ENCODE data around the gene ARHGAP10.

The ARHGAP10 gene

DNA sequence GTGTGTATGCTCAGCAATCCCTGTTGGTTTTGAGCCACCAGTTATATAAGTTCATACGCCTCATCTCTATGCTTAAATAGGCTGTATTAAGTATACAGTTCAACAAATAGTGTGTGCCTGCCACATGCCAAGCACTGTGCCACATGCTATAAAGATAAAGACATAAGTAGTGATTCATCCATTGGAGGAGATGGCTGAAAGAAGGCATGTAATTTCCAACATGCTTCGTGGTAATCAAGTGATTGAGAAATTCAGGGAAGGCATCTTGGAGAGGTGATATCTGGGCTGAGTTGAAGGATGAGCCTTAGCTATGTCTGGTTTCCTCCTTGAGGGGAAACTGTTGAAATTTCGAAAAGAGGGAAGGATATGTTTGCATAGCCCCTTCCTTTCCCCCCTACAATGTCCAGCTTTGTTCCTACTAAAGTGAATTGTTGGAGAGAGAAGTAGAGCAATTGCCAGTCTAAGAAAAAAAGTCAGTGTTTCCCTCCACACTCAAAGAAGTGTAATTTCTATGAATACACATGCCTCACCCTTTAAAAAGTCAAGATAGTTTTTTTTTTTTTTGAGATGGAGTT, 96.5 kb downstream of the ARHGAP10 start:
- Histone ChIP-seq H3K36me3 (ENCODE audit: control insufficient read depth, insufficient read depth, low read length) (no peaks in the 10 kb centered on the region), H3K4me1 (ENCODE audit: control insufficient read depth, insufficient read depth, low read length) (peaks cover 16% of the 10 kb centered on the region), H3K9me3 (ENCODE audit: control insufficient read depth, insufficient read depth, low read depth, low read length) (no peaks in the 10 kb centered on the region), H3K4me3 (ENCODE audit: low read depth, low read length) (no peak overlapping the region), H3K27ac (ENCODE audit: low read depth, low read length) (no peak overlapping the region), H3K27me3 (ENCODE audit: control insufficient read depth, insufficient read depth, low read length) (no peaks in the 10 kb centered on the region), H3K9ac (ENCODE audit: low read length) (no peak overlapping the region)

- Histone ChIP-seq H3K27ac (ENCODE audit: low read depth, low read length) (no peak overlapping the region), H3K4me1 (ENCODE audit: control insufficient read depth, insufficient read depth, low read length) (peaks cover 16% of the 10 kb centered on the region), H3K9ac (ENCODE audit: low read length) (no peak overlapping the region)
These were observed 97.7 kb downstream of the ARHGAP10 start for GRCh38 chr4:147829401-147830101.

GRCh38 chr4:147830102-147830463, 98.2 kb downstream of the ARHGAP10 start:
- no peaks in the 10 kb centered on the region for H3K9me3 ChIP-seq (ENCODE audit: control insufficient read depth, insufficient read depth, low read depth, low read length)
- H3K36me3 ChIP-seq (ENCODE audit: control insufficient read depth, insufficient read depth, low read length) = no peaks in the 10 kb centered on the region
- no peak overlapping the region for H3K27ac ChIP-seq (ENCODE audit: low read depth, low read length)

More at GRCh38 chr4:147829401-147830101, 97.7 kb downstream of the ARHGAP10 start:
- H3K9me3 ChIP-seq (ENCODE audit: control insufficient read depth, insufficient read depth, low read depth, low read length) = no peaks in the 10 kb centered on the region
- no peaks in the 10 kb centered on the region for H3K36me3 ChIP-seq (ENCODE audit: control insufficient read depth, insufficient read depth, low read length)
- H3K4me3 ChIP-seq (ENCODE audit: low read depth, low read length) = no peak overlapping the region
- H3K27me3 ChIP-seq (ENCODE audit: control insufficient read depth, insufficient read depth, low read length) = no peaks in the 10 kb centered on the region

GRCh38 chr4:147830987-147831386, 99.1 kb downstream of the ARHGAP10 start:
- Histone ChIP-seq H3K9me3 (ENCODE audit: control insufficient read depth, insufficient read depth, low read depth, low read length) (no peaks in the 10 kb centered on the region), H3K4me3 (ENCODE audit: low read depth, low read length) (no peak overlapping the region), H3K9ac (ENCODE audit: low read length) (no peak overlapping the region), H3K27me3 (ENCODE audit: control insufficient read depth, insufficient read depth, low read length) (no peaks in the 10 kb centered on the region), H3K27ac (ENCODE audit: low read depth, low read length) (no peak overlapping the region), H3K4me1 (ENCODE audit: control insufficient read depth, insufficient read depth, low read length) (peaks cover 29% of the 10 kb centered on the region), H3K36me3 (ENCODE audit: control insufficient read depth, insufficient read depth, low read length) (no peaks in the 10 kb centered on the region)

More at GRCh38 chr4:147830102-147830463, 98.2 kb downstream of the ARHGAP10 start:
- Histone ChIP-seq H3K27me3 (ENCODE audit: control insufficient read depth, insufficient read depth, low read length) (no peaks in the 10 kb centered on the region), H3K4me1 (ENCODE audit: control insufficient read depth, insufficient read depth, low read length) (peaks cover 20% of the 10 kb centered on the region), H3K4me3 (ENCODE audit: low read depth, low read length) (no peak overlapping the region), H3K9ac (ENCODE audit: low read length) (no peak overlapping the region)

DNA sequence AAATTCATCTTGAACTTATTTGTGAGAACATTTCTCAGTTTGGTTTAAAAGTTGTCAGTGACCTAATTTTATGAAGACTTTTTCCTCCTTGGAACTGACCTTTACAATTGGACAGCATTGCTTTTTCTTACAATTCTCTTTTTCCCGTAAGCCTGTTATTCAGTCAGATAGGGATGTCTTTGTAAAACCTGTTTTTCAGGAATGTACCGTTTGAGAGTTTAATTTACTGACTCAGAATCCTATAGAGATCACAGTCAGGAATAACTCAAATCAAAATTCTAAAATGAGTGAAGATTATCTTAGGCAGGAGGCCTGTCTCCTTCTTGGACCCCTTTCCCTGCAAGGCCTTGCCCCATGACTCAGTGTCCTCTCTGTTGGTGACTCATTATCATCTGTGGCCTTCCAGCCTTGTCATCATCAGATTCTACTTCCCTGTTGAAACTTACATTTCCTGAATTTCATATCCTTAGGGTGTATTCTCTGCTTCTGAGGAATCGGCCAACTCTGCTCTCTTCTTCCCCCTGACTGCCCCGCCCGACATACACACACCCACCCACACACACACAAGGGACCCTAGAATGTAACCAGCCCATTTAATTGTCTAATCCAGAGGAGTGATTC, 99.8 kb downstream of the ARHGAP10 start:
- no peak overlapping the region for H3K27ac ChIP-seq (ENCODE audit: low read depth, low read length)

GRCh38 chr4:147833254-147833653, 101.4 kb downstream of the ARHGAP10 start:
- H3K4me3 ChIP-seq (ENCODE audit: low read depth, low read length) = no peak overlapping the region
- H3K36me3 ChIP-seq (ENCODE audit: control insufficient read depth, insufficient read depth, low read length) = no peaks in the 10 kb centered on the region
- H3K9ac ChIP-seq (ENCODE audit: low read length) = no peak overlapping the region
- no peaks in the 10 kb centered on the region for H3K9me3 ChIP-seq (ENCODE audit: control insufficient read depth, insufficient read depth, low read depth, low read length)
- no peak overlapping the region for H3K27ac ChIP-seq (ENCODE audit: low read depth, low read length)
- no peaks in the 10 kb centered on the region for H3K27me3 ChIP-seq (ENCODE audit: control insufficient read depth, insufficient read depth, low read length)
- H3K4me1 ChIP-seq (ENCODE audit: control insufficient read depth, insufficient read depth, low read length) = peaks cover 33% of the 10 kb centered on the region

More for the DNA sequence above, 99.8 kb downstream of the ARHGAP10 start:
- H3K4me1 ChIP-seq (ENCODE audit: control insufficient read depth, insufficient read depth, low read length) = peaks cover 33% of the 10 kb centered on the region
- no peaks in the 10 kb centered on the region for H3K36me3 ChIP-seq (ENCODE audit: control insufficient read depth, insufficient read depth, low read length)
- H3K27me3 ChIP-seq (ENCODE audit: control insufficient read depth, insufficient read depth, low read length) = no peaks in the 10 kb centered on the region
- H3K4me3 ChIP-seq (ENCODE audit: low read depth, low read length) = no peak overlapping the region
- no peak overlapping the region for H3K9ac ChIP-seq (ENCODE audit: low read length)
- no peaks in the 10 kb centered on the region for H3K9me3 ChIP-seq (ENCODE audit: control insufficient read depth, insufficient read depth, low read depth, low read length)

GRCh38 chr4:147833741-147834140, 101.9 kb downstream of the ARHGAP10 start:
- Histone ChIP-seq H3K9me3 (ENCODE audit: control insufficient read depth, insufficient read depth, low read depth, low read length) (no peaks in the 10 kb centered on the region), H3K4me3 (ENCODE audit: low read depth, low read length) (no peak overlapping the region), H3K27me3 (ENCODE audit: control insufficient read depth, insufficient read depth, low read length) (no peaks in the 10 kb centered on the region), H3K36me3 (ENCODE audit: control insufficient read depth, insufficient read depth, low read length) (no peaks in the 10 kb centered on the region), H3K27ac (ENCODE audit: low read depth, low read length) (no peak overlapping the region), H3K4me1 (ENCODE audit: control insufficient read depth, insufficient read depth, low read length) (peaks cover 33% of the 10 kb centered on the region), H3K9ac (ENCODE audit: low read length) (no peak overlapping the region)

DNA sequence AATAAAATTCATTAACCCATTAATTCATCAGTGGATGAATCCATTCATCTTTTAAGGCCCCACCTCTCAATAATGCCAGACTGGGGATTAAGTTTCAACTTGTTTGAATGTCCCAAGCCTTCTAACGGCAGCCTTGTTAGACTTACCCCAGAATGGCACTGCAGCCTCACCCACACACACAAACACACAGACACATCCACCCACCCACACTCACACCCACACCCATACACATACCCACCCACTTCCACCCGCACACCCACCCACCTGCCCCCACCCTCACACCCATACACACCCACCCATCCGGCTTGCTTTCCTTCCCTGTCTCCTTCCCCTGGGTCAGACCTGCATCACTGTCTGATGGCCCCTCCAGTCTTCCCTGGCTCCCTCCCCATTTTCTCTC, 102.6 kb downstream of the ARHGAP10 start:
- H3K27me3 ChIP-seq (ENCODE audit: control insufficient read depth, insufficient read depth, low read length) = no peaks in the 10 kb centered on the region
- peaks cover 31% of the 10 kb centered on the region for H3K4me1 ChIP-seq (ENCODE audit: control insufficient read depth, insufficient read depth, low read length)
- H3K9ac ChIP-seq (ENCODE audit: low read length) = no peak overlapping the region
- H3K4me3 ChIP-seq (ENCODE audit: low read depth, low read length) = no peak overlapping the region
- no peak overlapping the region; the same call in 1 of the 2 replicates for H3K27ac ChIP-seq (ENCODE audit: low read depth, low read length)
- H3K36me3 ChIP-seq (ENCODE audit: control insufficient read depth, insufficient read depth, low read length) = no peaks in the 10 kb centered on the region
- H3K9me3 ChIP-seq (ENCODE audit: control insufficient read depth, insufficient read depth, low read depth, low read length) = no peaks in the 10 kb centered on the region

- no peak overlapping the region for H3K4me3 ChIP-seq (ENCODE audit: low read depth, low read length)
These were observed 104.9 kb downstream of the ARHGAP10 start for GRCh38 chr4:147836807-147837206.

GRCh38 chr4:147837435-147837834, 105.5 kb downstream of the ARHGAP10 start:
- no peaks in the 10 kb centered on the region for H3K9me3 ChIP-seq (ENCODE audit: control insufficient read depth, insufficient read depth, low read depth, low read length)
- no peak overlapping the region for H3K4me3 ChIP-seq (ENCODE audit: low read depth, low read length)
- peaks cover 17% of the 10 kb centered on the region; the same call in 1 of the 2 replicates for H3K4me1 ChIP-seq (ENCODE audit: control insufficient read depth, insufficient read depth, low read length)
- no peak overlapping the region for H3K9ac ChIP-seq (ENCODE audit: low read length)
- H3K27ac ChIP-seq (ENCODE audit: low read depth, low read length) = no peak overlapping the region
- H3K36me3 ChIP-seq (ENCODE audit: control insufficient read depth, insufficient read depth, low read length) = no peaks in the 10 kb centered on the region
- no peaks in the 10 kb centered on the region for H3K27me3 ChIP-seq (ENCODE audit: control insufficient read depth, insufficient read depth, low read length)

More at GRCh38 chr4:147836807-147837206, 104.9 kb downstream of the ARHGAP10 start:
- no peaks in the 10 kb centered on the region for H3K9me3 ChIP-seq (ENCODE audit: control insufficient read depth, insufficient read depth, low read depth, low read length)
- no peaks in the 10 kb centered on the region for H3K27me3 ChIP-seq (ENCODE audit: control insufficient read depth, insufficient read depth, low read length)
- no peaks in the 10 kb centered on the region for H3K36me3 ChIP-seq (ENCODE audit: control insufficient read depth, insufficient read depth, low read length)
- H3K4me1 ChIP-seq (ENCODE audit: control insufficient read depth, insufficient read depth, low read length) = peaks cover 20% of the 10 kb centered on the region
- no peak overlapping the region for H3K27ac ChIP-seq (ENCODE audit: low read depth, low read length)
- H3K9ac ChIP-seq (ENCODE audit: low read length) = no peak overlapping the region

GRCh38 chr4:147837854-147838253, 106.0 kb downstream of the ARHGAP10 start:
- Histone ChIP-seq H3K9me3 (ENCODE audit: control insufficient read depth, insufficient read depth, low read depth, low read length) (no peaks in the 10 kb centered on the region), H3K36me3 (ENCODE audit: control insufficient read depth, insufficient read depth, low read length) (no peaks in the 10 kb centered on the region), H3K9ac (ENCODE audit: low read length) (no peak overlapping the region), H3K4me1 (ENCODE audit: control insufficient read depth, insufficient read depth, low read length) (peaks cover 17% of the 10 kb centered on the region; the same call in 1 of the 2 replicates), H3K27ac (ENCODE audit: low read depth, low read length) (no peak overlapping the region), H3K4me3 (ENCODE audit: low read depth, low read length) (no peak overlapping the region), H3K27me3 (ENCODE audit: control insufficient read depth, insufficient read depth, low read length) (no peaks in the 10 kb centered on the region)

All from HUES6 (cell line).